HEK293 (cell line): ENCODE results near the gene ANKRD6.
A peak's percentile ranks its signal among the peaks of the same experiment; 100 is the strongest.

Experiments
- BCL11A ChIP-seq: fragments of 450-650 bp; formaldehyde crosslinking; IDR thresholded peaks from 2 replicates; pipeline ENCODE4 v1.5.1; 2016; ENCODE audit warnings: low read depth, missing biosample characterization, missing genetic modification characterization
- EGR2 ChIP-seq: fragments of 450-650 bp; formaldehyde crosslinking; IDR thresholded peaks from 2 replicates; pipeline ENCODE4 v1.5.1; 2016; ENCODE audit warnings: low read depth, missing biosample characterization, missing genetic modification characterization
- HOXA7 ChIP-seq: sonication (generic); formaldehyde crosslinking; IDR thresholded peaks from 2 replicates; pipeline ENCODE4 v1.8.1; 2022; ENCODE audit warnings: missing genetic modification reagents, borderline replicate concordance
- HOXC10 ChIP-seq: sonication (generic); formaldehyde crosslinking; IDR thresholded peaks from 2 replicates; pipeline ENCODE4 v1.8.1; 2023; ENCODE audit warnings: mild to moderate bottlenecking, missing genetic modification reagents
- KLF10 ChIP-seq: fragments of 450-650 bp; IDR thresholded peaks from 2 replicates; pipeline ENCODE4 v1.5.1; 2018; ENCODE audit warnings: missing biosample characterization, mild to moderate bottlenecking, missing genetic modification characterization
- MYNN ChIP-seq: fragments of 450-650 bp; formaldehyde crosslinking; IDR thresholded peaks from 2 replicates; pipeline ENCODE4 v1.5.1; 2016; ENCODE audit warnings: missing biosample characterization, missing genetic modification characterization, borderline replicate concordance
- OSR2 ChIP-seq: fragments of 450-650 bp; formaldehyde crosslinking; IDR thresholded peaks from 2 replicates; pipeline ENCODE4 v1.5.1; 2016; ENCODE audit warnings: missing biosample characterization, missing genetic modification characterization
- RBAK ChIP-seq: fragments of 450-650 bp; formaldehyde crosslinking; IDR thresholded peaks from 2 replicates; pipeline ENCODE4 v1.5.1; 2016; ENCODE audit warnings: missing biosample characterization, missing genetic modification characterization
- SETDB1 ChIP-seq: IDR thresholded peaks from one replicate; pipeline ENCODE4 v1.6.1; 2017; ENCODE audit warnings: mild to moderate bottlenecking, low read length, moderate library complexity, mixed read lengths; ENCODE audit not compliant: insufficient read length
- TSHZ1 ChIP-seq: fragments of 450-650 bp; formaldehyde crosslinking; IDR thresholded peaks from 2 replicates; pipeline ENCODE4 v1.5.1; 2016; ENCODE audit warnings: missing biosample characterization, missing genetic modification characterization, borderline replicate concordance
- ZBTB20 ChIP-seq: fragments of 450-650 bp; formaldehyde crosslinking; IDR thresholded peaks from 2 replicates; pipeline ENCODE4 v1.5.1; 2016; ENCODE audit warnings: missing biosample characterization, missing genetic modification characterization
- ZBTB7A ChIP-seq: fragments of 450-650 bp; formaldehyde crosslinking; IDR thresholded peaks from 2 replicates; pipeline ENCODE4 v1.5.1; 2016; ENCODE audit warnings: low read depth, missing biosample characterization, missing genetic modification characterization
- ZNF140 ChIP-seq: fragments of 450-650 bp; formaldehyde crosslinking; IDR thresholded peaks from 2 replicates; pipeline ENCODE4 v1.5.1; 2016; ENCODE audit warnings: missing biosample characterization, missing genetic modification characterization
- ZNF148 ChIP-seq: fragments of 450-650 bp; formaldehyde crosslinking; IDR thresholded peaks from 2 replicates; pipeline ENCODE4 v1.5.0; 2017; ENCODE audit warnings: missing biosample characterization, missing genetic modification characterization, borderline replicate concordance
- ZNF19 ChIP-seq: fragments of 450-650 bp; formaldehyde crosslinking; IDR thresholded peaks from 2 replicates; pipeline ENCODE4; 2016; ENCODE audit warnings: missing biosample characterization, missing genetic modification characterization, low read depth
- ZNF2 ChIP-seq: fragments of 450-650 bp; formaldehyde crosslinking; IDR thresholded peaks from 2 replicates; pipeline ENCODE4 v1.5.1; 2016; ENCODE audit warnings: missing biosample characterization, missing genetic modification characterization
- ZNF211 ChIP-seq: fragments of 450-650 bp; formaldehyde crosslinking; IDR thresholded peaks from 2 replicates; pipeline ENCODE4 v1.5.1; 2016; ENCODE audit warnings: low read depth, missing biosample characterization, missing genetic modification characterization
- ZNF24 ChIP-seq: fragments of 450-650 bp; formaldehyde crosslinking; IDR thresholded peaks from 2 replicates; pipeline ENCODE4 v1.5.1; 2016; ENCODE audit warnings: missing biosample characterization, missing genetic modification characterization
- ZNF324 ChIP-seq: fragments of 450-650 bp; formaldehyde crosslinking; IDR thresholded peaks from 2 replicates; pipeline ENCODE4 v1.5.1; 2016; ENCODE audit warnings: missing biosample characterization, missing genetic modification characterization
- ZNF398 ChIP-seq: fragments of 450-650 bp; formaldehyde crosslinking; IDR thresholded peaks from 2 replicates; pipeline ENCODE4 v1.5.1; 2017; ENCODE audit warnings: missing biosample characterization, missing genetic modification characterization
- ZNF426 ChIP-seq: fragments of 450-650 bp; formaldehyde crosslinking; IDR thresholded peaks from 2 replicates; pipeline ENCODE4 v1.5.1; 2017; ENCODE audit warnings: missing biosample characterization, missing genetic modification characterization, mild to moderate bottlenecking, inconsistent platforms, moderate library complexity
- ZNF488 ChIP-seq: fragments of 450-650 bp; formaldehyde crosslinking; IDR thresholded peaks from 2 replicates; pipeline ENCODE4 v1.5.1; 2016; ENCODE audit warnings: missing biosample characterization, missing genetic modification characterization
- ZNF510 ChIP-seq: fragments of 450-650 bp; formaldehyde crosslinking; IDR thresholded peaks from 2 replicates; pipeline ENCODE4 v1.5.1; 2018; ENCODE audit warnings: mild to moderate bottlenecking, missing genetic modification characterization, missing biosample characterization; ENCODE audit not compliant: insufficient replicate concordance
- ZNF529 ChIP-seq: fragments of 450-650 bp; formaldehyde crosslinking; IDR thresholded peaks from 2 replicates; pipeline ENCODE4 v1.5.1; 2017; ENCODE audit warnings: missing genetic modification characterization, missing biosample characterization; ENCODE audit not compliant: insufficient replicate concordance
- ZNF530 ChIP-seq: fragments of 450-650 bp; formaldehyde crosslinking; IDR thresholded peaks from 2 replicates; pipeline ENCODE4 v1.5.1; 2016; ENCODE audit warnings: low read depth, missing biosample characterization, missing genetic modification characterization
- ZNF623 ChIP-seq: fragments of 450-650 bp; formaldehyde crosslinking; IDR thresholded peaks from 2 replicates; pipeline ENCODE4 v1.5.1; 2016; ENCODE audit warnings: missing biosample characterization, missing genetic modification characterization
- ZNF837 ChIP-seq: fragments of 450-650 bp; formaldehyde crosslinking; IDR thresholded peaks from 2 replicates; pipeline ENCODE4 v1.5.1; 2016; ENCODE audit warnings: missing biosample characterization, missing genetic modification characterization
- TF ChIP-seq, protein P1 (sequence below): fragments of 450-650 bp; formaldehyde crosslinking; IDR thresholded peaks from 2 replicates; pipeline ENCODE4 v1.5.1; 2016; ENCODE audit warnings: missing biosample characterization, missing genetic modification characterization

ANKRD6 gene

GRCh38 chr6:89433252-89434149 lies 549 bp downstream of the ANKRD6 start (continued):
- peak; percentile 70; the same call in 1 of the 2 replicates for TF ChIP-seq HOXC10 (CRISPR knock-in tag)
- TF ChIP-seq OSR2: no peak
- no peak for TF ChIP-seq ZNF19
- TF ChIP-seq ZNF140 (tag by site-specific recombination): no peak
- TF ChIP-seq ZNF510 (tag by site-specific recombination): no peak
- TF ChIP-seq ZNF530: no peak
- peak; percentile 24; the same call in 1 of the 2 replicates for TF ChIP-seq ZBTB7A (tag by site-specific recombination)
- TF ChIP-seq ZNF398 (tag by site-specific recombination): 0 out of 2 replicates have a peak, but pooled peaks have one; percentile 22
- TF ChIP-seq ZNF488: no peak
- no peak for TF ChIP-seq ZNF211 (tag by site-specific recombination)
- no peak for TF ChIP-seq HOXA7 (CRISPR knock-in tag)
- TF ChIP-seq BCL11A (tag by site-specific recombination): no peak
- TF ChIP-seq ZNF529: no peak
- TF ChIP-seq ZNF2 (tag by site-specific recombination): no peak
- TF ChIP-seq ZNF24 (tag by site-specific recombination): no peak
- no peak for TF ChIP-seq SETDB1
- TF ChIP-seq ZNF426: no peak
- TF ChIP-seq EGR2 (tag by site-specific recombination): 0 out of 2 replicates have a peak, but pooled peaks have one; percentile 33
- TF ChIP-seq ZNF148 (tag by site-specific recombination): no peak
- 0 out of 2 replicates have a peak, but pooled peaks have one; percentile 32 for TF ChIP-seq MYNN (tag by site-specific recombination)
- peak; percentile 75; the same call in 1 of the 2 replicates for TF ChIP-seq ZBTB20 (tag by site-specific recombination)
- no peak for TF ChIP-seq ZNF837 (tag by site-specific recombination)
- no peak for TF ChIP-seq RBAK (tag by site-specific recombination)
- TF ChIP-seq ZNF623 (tag by site-specific recombination): no peak
- TF ChIP-seq, protein P1, sequence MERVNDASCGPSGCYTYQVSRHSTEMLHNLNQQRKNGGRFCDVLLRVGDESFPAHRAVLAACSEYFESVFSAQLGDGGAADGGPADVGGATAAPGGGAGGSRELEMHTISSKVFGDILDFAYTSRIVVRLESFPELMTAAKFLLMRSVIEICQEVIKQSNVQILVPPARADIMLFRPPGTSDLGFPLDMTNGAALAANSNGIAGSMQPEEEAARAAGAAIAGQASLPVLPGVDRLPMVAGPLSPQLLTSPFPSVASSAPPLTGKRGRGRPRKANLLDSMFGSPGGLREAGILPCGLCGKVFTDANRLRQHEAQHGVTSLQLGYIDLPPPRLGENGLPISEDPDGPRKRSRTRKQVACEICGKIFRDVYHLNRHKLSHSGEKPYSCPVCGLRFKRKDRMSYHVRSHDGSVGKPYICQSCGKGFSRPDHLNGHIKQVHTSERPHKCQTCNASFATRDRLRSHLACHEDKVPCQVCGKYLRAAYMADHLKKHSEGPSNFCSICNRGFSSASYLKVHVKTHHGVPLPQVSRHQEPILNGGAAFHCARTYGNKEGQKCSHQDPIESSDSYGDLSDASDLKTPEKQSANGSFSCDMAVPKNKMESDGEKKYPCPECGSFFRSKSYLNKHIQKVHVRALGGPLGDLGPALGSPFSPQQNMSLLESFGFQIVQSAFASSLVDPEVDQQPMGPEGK: peak; percentile 82
- no peak for TF ChIP-seq KLF10 (tag by site-specific recombination)
- no peak for TF ChIP-seq TSHZ1 (tag by site-specific recombination)
- 0 out of 2 replicates have a peak, but pooled peaks have one; percentile 16 for TF ChIP-seq ZNF324
